ENCODE results near the gene EPN3. TPM values are rescaled to one million over a fixed set of nuclear protein-coding genes. Genes with fewer than 3 reads are reported as not detected.
A peak's percentile ranks its signal among the peaks of the same experiment; 100 is the strongest.

The EPN3 gene
- total RNA-seq, 1 experiment from 2014 or later, result 0.87 TPM

GRCh38 chr17:50502301-50502990 lies 30.1 kb upstream of the EPN3 start:
- peaks cover under 1% of the 10 kb centered on the region for H3K27me3 ChIP-seq (ENCODE audit: control insufficient read depth, insufficient read depth, low read length)
- no peaks in the 10 kb centered on the region for H3K36me3 ChIP-seq (replicated peaks; ENCODE audit: control insufficient read depth, insufficient read depth, low read length)
- no peak for DNase-seq
- H3K4me3 ChIP-seq (ENCODE audit: insufficient read depth, low read depth, low read length), result no peak overlapping the region

- no peak overlapping the region for H3K4me3 ChIP-seq (ENCODE audit: insufficient read depth, low read depth, low read length)
- H3K36me3 ChIP-seq (replicated peaks; ENCODE audit: control insufficient read depth, insufficient read depth, low read length), result no peaks in the 10 kb centered on the region
- H3K27me3 ChIP-seq (ENCODE audit: control insufficient read depth, insufficient read depth, low read length), result peaks cover 9% of the 10 kb centered on the region
- DNase-seq, result no peak
These were observed 26.9 kb upstream of the EPN3 start for GRCh38 chr17:50505591-50506130.

- H3K4me3 ChIP-seq (ENCODE audit: insufficient read depth, low read depth, low read length), result no peak overlapping the region
- DNase-seq, result no peak
- H3K36me3 ChIP-seq (replicated peaks; ENCODE audit: control insufficient read depth, insufficient read depth, low read length), result no peaks in the 10 kb centered on the region
- H3K27me3 ChIP-seq (ENCODE audit: control insufficient read depth, insufficient read depth, low read length), result peaks cover 9% of the 10 kb centered on the region
These were observed 26.2 kb upstream of the EPN3 start for GRCh38 chr17:50506298-50506697.

- no peaks in the 10 kb centered on the region for H3K36me3 ChIP-seq (replicated peaks; ENCODE audit: control insufficient read depth, insufficient read depth, low read length)
- peak; percentile 96 for DNase-seq
- H3K27me3 ChIP-seq (ENCODE audit: control insufficient read depth, insufficient read depth, low read length), result peaks cover 9% of the 10 kb centered on the region
- peak within 1 kb of the TSS; percentile 65 for H3K4me3 ChIP-seq (ENCODE audit: insufficient read depth, low read depth, low read length)
These were observed 24.5 kb upstream of the EPN3 start, which contains the start of gene MYCBPAP for GRCh38 chr17:50507871-50508572. Gene MYCBPAP (plus strand): TSS chr17:50508439. CDS start chr17:50508675, 236 bp downstream.

GRCh38 chr17:50508573-50509460 lies 23.7 kb upstream of the EPN3 start:
- Histone ChIP-seq H3K4me3 (ENCODE audit: insufficient read depth, low read depth, low read length) (peak overlapping the region; percentile 65), H3K27me3 (ENCODE audit: control insufficient read depth, insufficient read depth, low read length) (peaks cover 9% of the 10 kb centered on the region), H3K36me3 (replicated peaks; ENCODE audit: control insufficient read depth, insufficient read depth, low read length) (no peaks in the 10 kb centered on the region)
- no peak for DNase-seq

GRCh38 chr17:50511058-50511457 lies 21.5 kb upstream of the EPN3 start:
- no peaks in the 10 kb centered on the region for H3K36me3 ChIP-seq (replicated peaks; ENCODE audit: control insufficient read depth, insufficient read depth, low read length)
- DNase-seq, result no peak
- no peak overlapping the region for H3K4me3 ChIP-seq (ENCODE audit: insufficient read depth, low read depth, low read length)
- H3K27me3 ChIP-seq (ENCODE audit: control insufficient read depth, insufficient read depth, low read length), result peaks cover 9% of the 10 kb centered on the region

- peaks cover 5% of the 10 kb centered on the region; the same call in 1 of the 2 replicates for H3K27me3 ChIP-seq (ENCODE audit: control insufficient read depth, insufficient read depth, low read length)
- H3K4me3 ChIP-seq (ENCODE audit: insufficient read depth, low read depth, low read length), result no peak overlapping the region
- no peak for DNase-seq
- H3K36me3 ChIP-seq (replicated peaks; ENCODE audit: control insufficient read depth, insufficient read depth, low read length), result no peaks in the 10 kb centered on the region
These were observed 19.0 kb upstream of the EPN3 start for GRCh38 chr17:50513495-50513894.

- DNase-seq, result no peak
- Histone ChIP-seq H3K27me3 (ENCODE audit: control insufficient read depth, insufficient read depth, low read length) (no peaks in the 10 kb centered on the region), H3K36me3 (replicated peaks; ENCODE audit: control insufficient read depth, insufficient read depth, low read length) (no peaks in the 10 kb centered on the region), H3K4me3 (ENCODE audit: insufficient read depth, low read depth, low read length) (no peak overlapping the region)
These were observed 18.1 kb upstream of the EPN3 start for GRCh38 chr17:50514388-50514787.

- Histone ChIP-seq H3K36me3 (replicated peaks; ENCODE audit: control insufficient read depth, insufficient read depth, low read length) (no peaks in the 10 kb centered on the region), H3K4me3 (ENCODE audit: insufficient read depth, low read depth, low read length) (no peak overlapping the region), H3K27me3 (ENCODE audit: control insufficient read depth, insufficient read depth, low read length) (no peaks in the 10 kb centered on the region)
- DNase-seq, result no peak
These were observed 17.4 kb upstream of the EPN3 start for GRCh38 chr17:50514936-50515702.

GRCh38 chr17:50517011-50517410 lies 15.5 kb upstream of the EPN3 start:
- no peak overlapping the region for H3K4me3 ChIP-seq (ENCODE audit: insufficient read depth, low read depth, low read length)
- H3K36me3 ChIP-seq (replicated peaks; ENCODE audit: control insufficient read depth, insufficient read depth, low read length), result no peaks in the 10 kb centered on the region
- no peak for DNase-seq
- H3K27me3 ChIP-seq (ENCODE audit: control insufficient read depth, insufficient read depth, low read length), result no peaks in the 10 kb centered on the region

GRCh38 chr17:50517504-50518383 lies 14.8 kb upstream of the EPN3 start:
- no peak overlapping the region for H3K4me3 ChIP-seq (ENCODE audit: insufficient read depth, low read depth, low read length)
- H3K36me3 ChIP-seq (replicated peaks; ENCODE audit: control insufficient read depth, insufficient read depth, low read length), result no peaks in the 10 kb centered on the region
- no peak for DNase-seq
- no peaks in the 10 kb centered on the region for H3K27me3 ChIP-seq (ENCODE audit: control insufficient read depth, insufficient read depth, low read length)

GRCh38 chr17:50518384-50519023 lies 14.0 kb upstream of the EPN3 start:
- Histone ChIP-seq H3K4me3 (ENCODE audit: insufficient read depth, low read depth, low read length) (no peak overlapping the region), H3K36me3 (replicated peaks; ENCODE audit: control insufficient read depth, insufficient read depth, low read length) (no peaks in the 10 kb centered on the region), H3K27me3 (ENCODE audit: control insufficient read depth, insufficient read depth, low read length) (no peaks in the 10 kb centered on the region)
- no peak for DNase-seq

Measured in H7 (cell line).